ENCODE data around the gene AGO1.

AGO1 gene

GRCh38 chr1:35894183-35894582 is 11.2 kb downstream of the AGO1 start:
- H3K4me2 ChIP-seq (ENCODE audit: low read length) = no peak overlapping the region
- no peak overlapping the region for H2AK5ac ChIP-seq (ENCODE audit: low read length)
- no peak overlapping the region for H3K9ac ChIP-seq (ENCODE audit: low read length)
- H3K9me3 ChIP-seq (ENCODE audit: insufficient read depth, low read depth, low read length) = no peaks in the 10 kb centered on the region
- no peak overlapping the region for H2BK5ac ChIP-seq (ENCODE audit: low read depth, low read length, poor library complexity)
- H4K12ac ChIP-seq (ENCODE audit: low read depth, low read length) = no peak overlapping the region
- H3K4me1 ChIP-seq (ENCODE audit: control insufficient read depth in 1 of 2, insufficient read depth in 2 of 2, low read length in 2 of 2) = peaks cover 3 to 6% of the 10 kb centered on the region in 2 experiments
- no peak overlapping the region for H3K14ac ChIP-seq (ENCODE audit: low read length)
- DNase-seq = peak; percentile 39 to 51
- WGBS (ENCODE audit: extremely low coverage, insufficient coverage, insufficient read length) = no CpG with 5 or more reads among the region's 6 CpGs
- no peak overlapping the region for H3K4ac ChIP-seq (ENCODE audit: low read depth, low read length)
- H3K36me3 ChIP-seq (ENCODE audit: control insufficient read depth in 1 of 2, insufficient read depth in 2 of 2, low read length in 2 of 2) = peaks cover 20 to 28% of the 10 kb centered on the region in 2 experiments
- no peak overlapping the region for H4K8ac ChIP-seq (ENCODE audit: low read depth, low read length)
- H3K79me1 ChIP-seq (ENCODE audit: low read length) = no peaks in the 10 kb centered on the region
- H3K18ac ChIP-seq (ENCODE audit: low read length) = no peak overlapping the region
- H2BK120ac ChIP-seq (ENCODE audit: insufficient read depth, low read length, poor library complexity) = no peak overlapping the region
- no peak overlapping the region for H3K23ac ChIP-seq (ENCODE audit: low read length)
- H2AFZ ChIP-seq (ENCODE audit: insufficient read depth, low read length, poor library complexity) = no peak overlapping the region
- H3K4me3 ChIP-seq (ENCODE audit: low read depth, low read length) = no peak overlapping the region
- no peak overlapping the region for H3K27ac ChIP-seq (ENCODE audit: low read depth, low read length)
- no peak overlapping the region for H4K91ac ChIP-seq (ENCODE audit: low read depth, low read length)
- H3K27me3 ChIP-seq (ENCODE audit: insufficient read depth, low read length) = no peaks in the 10 kb centered on the region
- H3K79me2 ChIP-seq (ENCODE audit: control insufficient read depth, insufficient read depth, low read length, poor library complexity) = no peaks in the 10 kb centered on the region
- no peak overlapping the region for H2BK12ac ChIP-seq (ENCODE audit: low read length)

- H3K79me2 ChIP-seq (ENCODE audit: control insufficient read depth, insufficient read depth, low read length, poor library complexity) = no peaks in the 10 kb centered on the region
- no peak overlapping the region for H3K14ac ChIP-seq (ENCODE audit: low read length)
- no peak overlapping the region for H3K4ac ChIP-seq (ENCODE audit: low read depth, low read length)
- DNase-seq = peak in 1 of 2 donors; percentile 19
- H3K9ac ChIP-seq (ENCODE audit: low read length) = no peak overlapping the region
- no peak overlapping the region for H2BK120ac ChIP-seq (ENCODE audit: insufficient read depth, low read length, poor library complexity)
- H3K4me2 ChIP-seq (ENCODE audit: low read length) = no peak overlapping the region
- H2BK12ac ChIP-seq (ENCODE audit: low read length) = no peak overlapping the region
- no peak overlapping the region for H2AFZ ChIP-seq (ENCODE audit: insufficient read depth, low read length, poor library complexity)
- H3K36me3 ChIP-seq (ENCODE audit: control insufficient read depth in 1 of 2, insufficient read depth in 2 of 2, low read length in 2 of 2) = peaks cover 18 to 27% of the 10 kb centered on the region in 2 experiments
- H3K4me1 ChIP-seq (ENCODE audit: control insufficient read depth in 1 of 2, insufficient read depth in 2 of 2, low read length in 2 of 2) = peaks cover 3 to 6% of the 10 kb centered on the region in 2 experiments
- H4K12ac ChIP-seq (ENCODE audit: low read depth, low read length) = no peak overlapping the region
- H3K18ac ChIP-seq (ENCODE audit: low read length) = no peak overlapping the region
- no peak overlapping the region for H3K4me3 ChIP-seq (ENCODE audit: low read depth, low read length)
- H3K27ac ChIP-seq (ENCODE audit: low read depth, low read length) = peak overlapping the region; percentile 6
- WGBS (ENCODE audit: extremely low coverage, insufficient coverage, insufficient read length) = no CpG with 5 or more reads among the region's 1 CpG
- no peak overlapping the region for H4K91ac ChIP-seq (ENCODE audit: low read depth, low read length)
- no peaks in the 10 kb centered on the region for H3K27me3 ChIP-seq (ENCODE audit: insufficient read depth, low read length)
- no peak overlapping the region for H3K23ac ChIP-seq (ENCODE audit: low read length)
- no peak overlapping the region for H2AK5ac ChIP-seq (ENCODE audit: low read length)
- no peaks in the 10 kb centered on the region for H3K9me3 ChIP-seq (ENCODE audit: insufficient read depth, low read depth, low read length)
- no peak overlapping the region for H4K8ac ChIP-seq (ENCODE audit: low read depth, low read length)
- H2BK5ac ChIP-seq (ENCODE audit: low read depth, low read length, poor library complexity) = no peak overlapping the region
- H3K79me1 ChIP-seq (ENCODE audit: low read length) = no peaks in the 10 kb centered on the region
These were observed 11.6 kb downstream of the AGO1 start for GRCh38 chr1:35894656-35895055.

GRCh38 chr1:35899941-35900340 is 16.9 kb downstream of the AGO1 start:
- Histone ChIP-seq H2BK12ac (ENCODE audit: low read length) (no peak overlapping the region), H3K9me3 (ENCODE audit: insufficient read depth, low read depth, low read length) (no peaks in the 10 kb centered on the region), H4K91ac (ENCODE audit: low read depth, low read length) (no peak overlapping the region), H3K23ac (ENCODE audit: low read length) (no peak overlapping the region), H3K36me3 (ENCODE audit: control insufficient read depth in 1 of 2, insufficient read depth in 2 of 2, low read length in 2 of 2) (peaks cover 15 to 26% of the 10 kb centered on the region in 2 experiments), H2BK5ac (ENCODE audit: low read depth, low read length, poor library complexity) (no peak overlapping the region), H3K9ac (ENCODE audit: low read length) (no peak overlapping the region), H3K27ac (ENCODE audit: low read depth, low read length) (no peak overlapping the region), H3K4me1 (ENCODE audit: control insufficient read depth in 1 of 2, insufficient read depth in 2 of 2, low read length in 2 of 2) (no peaks in the 10 kb centered on the region), H3K79me1 (ENCODE audit: low read length) (no peaks in the 10 kb centered on the region), H4K8ac (ENCODE audit: low read depth, low read length) (no peak overlapping the region), H4K12ac (ENCODE audit: low read depth, low read length) (no peak overlapping the region), H3K79me2 (ENCODE audit: control insufficient read depth, insufficient read depth, low read length, poor library complexity) (no peaks in the 10 kb centered on the region), H3K4me2 (ENCODE audit: low read length) (no peak overlapping the region), H3K4me3 (ENCODE audit: low read depth, low read length) (no peak overlapping the region), H3K18ac (ENCODE audit: low read length) (no peak overlapping the region), H3K4ac (ENCODE audit: low read depth, low read length) (no peak overlapping the region), H2BK120ac (ENCODE audit: insufficient read depth, low read length, poor library complexity) (no peak overlapping the region), H2AFZ (ENCODE audit: insufficient read depth, low read length, poor library complexity) (no peak overlapping the region), H3K27me3 (ENCODE audit: insufficient read depth, low read length) (no peaks in the 10 kb centered on the region), H3K14ac (ENCODE audit: low read length) (no peak overlapping the region), H2AK5ac (ENCODE audit: low read length) (no peak overlapping the region)
- no peak for DNase-seq

- Histone ChIP-seq H2BK120ac (ENCODE audit: insufficient read depth, low read length, poor library complexity) (no peak overlapping the region), H3K9me3 (ENCODE audit: insufficient read depth, low read depth, low read length) (no peaks in the 10 kb centered on the region), H4K12ac (ENCODE audit: low read depth, low read length) (no peak overlapping the region), H3K4me3 (ENCODE audit: low read depth, low read length) (no peak overlapping the region), H3K27ac (ENCODE audit: low read depth, low read length) (no peak overlapping the region), H3K27me3 (ENCODE audit: insufficient read depth, low read length) (no peaks in the 10 kb centered on the region), H4K91ac (ENCODE audit: low read depth, low read length) (no peak overlapping the region), H4K8ac (ENCODE audit: low read depth, low read length) (no peak overlapping the region), H2AFZ (ENCODE audit: insufficient read depth, low read length, poor library complexity) (no peak overlapping the region), H2BK12ac (ENCODE audit: low read length) (no peak overlapping the region), H3K14ac (ENCODE audit: low read length) (no peak overlapping the region), H3K79me1 (ENCODE audit: low read length) (no peaks in the 10 kb centered on the region), H2BK5ac (ENCODE audit: low read depth, low read length, poor library complexity) (no peak overlapping the region), H2AK5ac (ENCODE audit: low read length) (no peak overlapping the region), H3K4me2 (ENCODE audit: low read length) (no peak overlapping the region), H3K18ac (ENCODE audit: low read length) (no peak overlapping the region), H3K9ac (ENCODE audit: low read length) (no peak overlapping the region), H3K4ac (ENCODE audit: low read depth, low read length) (no peak overlapping the region), H3K23ac (ENCODE audit: low read length) (no peak overlapping the region), H3K79me2 (ENCODE audit: control insufficient read depth, insufficient read depth, low read length, poor library complexity) (no peaks in the 10 kb centered on the region), H3K4me1 (ENCODE audit: control insufficient read depth in 1 of 2, insufficient read depth in 2 of 2, low read length in 2 of 2) (no peaks in the 10 kb centered on the region), H3K36me3 (ENCODE audit: control insufficient read depth in 1 of 2, insufficient read depth in 2 of 2, low read length in 2 of 2) (peaks cover 16 to 25% of the 10 kb centered on the region in 2 experiments)
- no peak for DNase-seq
- no CpG with 5 or more reads among the region's 9 CpGs for WGBS (ENCODE audit: extremely low coverage, insufficient coverage, insufficient read length)
These were observed 18.2 kb downstream of the AGO1 start for GRCh38 chr1:35901235-35901634.

Measured in trophoblast cell (in vitro differentiated cells and primary cell).